ENCODE results near the gene MARK3. TPM values are rescaled to one million over a fixed set of nuclear protein-coding genes. Genes with fewer than 3 reads are reported as not detected.

MARK3 gene
- total and polyA plus RNA-seq, 2 of the 13 experiments (the other 11 are each of a cell fraction or from before 2014, with no cell fraction given): 47.7 to 56.6 TPM

GRCh38 chr14:103485504-103485903 lies 100.3 kb downstream of the MARK3 start (continued):
- TF ChIP-seq, protein P1, sequence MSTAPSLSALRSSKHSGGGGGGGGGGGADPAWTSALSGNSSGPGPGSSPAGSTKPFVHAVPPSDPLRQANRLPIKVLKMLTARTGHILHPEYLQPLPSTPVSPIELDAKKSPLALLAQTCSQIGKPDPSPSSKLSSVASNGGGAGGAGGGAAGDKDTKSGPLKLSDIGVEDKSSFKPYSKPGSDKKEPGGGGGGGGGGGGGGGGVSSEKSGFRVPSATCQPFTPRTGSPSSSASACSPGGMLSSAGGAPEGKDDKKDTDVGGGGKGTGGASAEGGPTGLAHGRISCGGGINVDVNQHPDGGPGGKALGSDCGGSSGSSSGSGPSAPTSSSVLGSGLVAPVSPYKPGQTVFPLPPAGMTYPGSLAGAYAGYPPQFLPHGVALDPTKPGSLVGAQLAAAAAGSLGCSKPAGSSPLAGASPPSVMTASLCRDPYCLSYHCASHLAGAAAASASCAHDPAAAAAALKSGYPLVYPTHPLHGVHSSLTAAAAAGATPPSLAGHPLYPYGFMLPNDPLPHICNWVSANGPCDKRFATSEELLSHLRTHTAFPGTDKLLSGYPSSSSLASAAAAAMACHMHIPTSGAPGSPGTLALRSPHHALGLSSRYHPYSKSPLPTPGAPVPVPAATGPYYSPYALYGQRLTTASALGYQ (CRISPR knock-in tag; IDR thresholded peaks at IDR 0.05): no peak
- TF ChIP-seq ZNF749 (CRISPR knock-in tag; IDR thresholded peaks at IDR 0.05; ENCODE audit: borderline replicate concordance) (no peak), TOE1 (CRISPR knock-in tag; IDR thresholded peaks at IDR 0.05) (no peak), MEIS1 (CRISPR knock-in tag; IDR thresholded peaks at IDR 0.05; ENCODE audit: borderline replicate concordance) (no peak)
- TF ChIP-seq, protein P2, sequence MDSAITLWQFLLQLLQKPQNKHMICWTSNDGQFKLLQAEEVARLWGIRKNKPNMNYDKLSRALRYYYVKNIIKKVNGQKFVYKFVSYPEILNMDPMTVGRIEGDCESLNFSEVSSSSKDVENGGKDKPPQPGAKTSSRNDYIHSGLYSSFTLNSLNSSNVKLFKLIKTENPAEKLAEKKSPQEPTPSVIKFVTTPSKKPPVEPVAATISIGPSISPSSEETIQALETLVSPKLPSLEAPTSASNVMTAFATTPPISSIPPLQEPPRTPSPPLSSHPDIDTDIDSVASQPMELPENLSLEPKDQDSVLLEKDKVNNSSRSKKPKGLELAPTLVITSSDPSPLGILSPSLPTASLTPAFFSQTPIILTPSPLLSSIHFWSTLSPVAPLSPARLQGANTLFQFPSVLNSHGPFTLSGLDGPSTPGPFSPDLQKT (CRISPR knock-in tag; IDR thresholded peaks at IDR 0.05; ENCODE audit: borderline replicate concordance): no peak

- ChIA-PET POLR2A (no interaction called here), CTCF (ENCODE audit: low intra/inter-chr PET ratio, low total read pairs) (no interaction called here)
- over 99% methylated on average over 6 of the region's 6 CpGs for WGBS (ENCODE audit: low lambda C conversion rate)
- Histone ChIP-seq H4K20me1 (ENCODE audit: insufficient read depth, low read length) (no peaks in the 10 kb centered on the region), H3K4me1 (ENCODE audit: insufficient read depth, low read length) (no peaks in the 10 kb centered on the region), H3K4me3 (replicated peaks in 1 of 3; ENCODE audit: insufficient read depth in 1 of 3, low read depth in 2 of 3, low read length in 3 of 3) (no peak overlapping the region), H3K36me3 (replicated peaks in 1 of 2; ENCODE audit: control insufficient read depth in 1 of 2, insufficient read depth in 2 of 2, low read length in 2 of 2) (peaks cover 3 to 34% of the 10 kb centered on the region in 2 experiments), H3K9me3 (ENCODE audit: low read length) (no peaks in the 10 kb centered on the region), H3K9ac (ENCODE audit: insufficient read depth, low read depth, low read length) (no peak overlapping the region), H2AFZ (ENCODE audit: low read length) (no peak overlapping the region), H3K79me2 (ENCODE audit: insufficient read depth, low read length) (no peaks in the 10 kb centered on the region), H3K27me3 (ENCODE audit: control insufficient read depth in 1 of 2, insufficient read depth in 2 of 2, low read length in 2 of 2) (no peaks in the 10 kb centered on the region), H3K27ac (ENCODE audit: extremely low read length, insufficient read depth, low read length) (no peak overlapping the region), H3K4me2 (ENCODE audit: low read depth, low read length) (no peak overlapping the region)
- FAIRE-seq (no peak), ATAC-seq (no peak), DNase-seq (ENCODE audit: low spot score) (no peak)
- intact Hi-C loops (cut with micrococcal nuclease; ENCODE audit: unreplicated experiment) (no loop called here), in situ Hi-C loops (cut with HindIII; ENCODE audit: extremely low pct_ligation_motif_present, low pct_unique_long_range_greater_than_20kb) (no loop called here)
- BruUV-seq (replicated peaks): no TSS peak
- TF ChIP-seq HMGXB4 (CRISPR knock-in tag; IDR thresholded peaks at IDR 0.05; ENCODE audit: borderline replicate concordance in 1 of 2, low read depth in 1 of 2) (no peak), PCBP1 (IDR thresholded peaks at IDR 0.05; ENCODE audit: borderline replicate concordance, low read depth, low read length) (no peak)
Observed at GRCh38 chr14:103488071-103488470, 102.9 kb downstream of the MARK3 start.
